Panc1 (cell line): Measurements from ENCODE around the gene KRTAP10-4. TPM values are rescaled to one million over a fixed set of nuclear protein-coding genes. Genes with fewer than 3 reads are reported as not detected.
"Not testable (repeated sequence)": the region's sequence is repeated elsewhere in the genome, so short reads cannot be mapped to it uniquely, and the experiment has no call there.

Experiments used
- ATAC-seq: fragments of 200-7000 bp; cut with Tn5 transposase; 2 replicates; pipeline ENCODE4 v1.9.1; 2020; ENCODE audit warnings: mild to moderate bottlenecking, moderate library complexity
- BruUV-seq: library from RNA; stranded (reverse); fragments of 400-500 nt; replicated peaks from 2 replicates; lab custom pipeline; 2021; lab: Mats Ljungman, UMichigan
- CTCF ChIA-PET: fragments of 300-600 bp; sonication (Branson Sonifier 250); formaldehyde crosslinking; loops from one replicate; lab custom pipeline; 2022; ENCODE audit warnings: antibody characterized with exemption; lab: Charles Lee
- POLR2A ChIA-PET: fragments of 300-600 bp; sonication (Branson Sonifier 250); formaldehyde crosslinking; loops from one replicate; lab custom pipeline; 2022; ENCODE audit warnings: antibody characterized with exemption; lab: Charles Lee
- DNase-seq: peaks from one replicate; pipeline ENCODE4 v3.0.0-alpha.2; 2010; ENCODE audit warnings: low read depth, low spot score
- H3K27ac ChIP-seq: 2 replicates; pipeline ENCODE4 v1.5.1; 2011; ENCODE audit warnings: mild to moderate bottlenecking, low read length, inconsistent platforms
- H3K27me3 ChIP-seq: fragments of 200-500 bp; sonication (Bioruptor generic); 2 replicates; pipeline ENCODE4 v1.6.0; 2014; ENCODE audit warnings: low read length, inconsistent platforms; ENCODE audit not compliant: control insufficient read depth, insufficient read depth
- H3K36me3 ChIP-seq: fragments of 200-500 bp; sonication (Bioruptor generic); 2 replicates; pipeline ENCODE4 v1.5.1; 2014; ENCODE audit warnings: inconsistent platforms, mild to moderate bottlenecking, low read length, moderate library complexity; ENCODE audit not compliant: control insufficient read depth, insufficient read depth
- H3K4me1 ChIP-seq: 2 replicates; pipeline ENCODE4 v1.5.1; 2011; ENCODE audit warnings: inconsistent platforms, mild to moderate bottlenecking, low read length, moderate library complexity; ENCODE audit not compliant: control insufficient read depth, insufficient read depth
- H3K4me3 ChIP-seq, 2 experiments: 2 replicates each; pipeline ENCODE4 v1.5.1; 2011 to 2012; ENCODE audit warnings: low read depth in 2 of 2, low read length in 2 of 2, mild to moderate bottlenecking in 2 of 2, inconsistent platforms in 1 of 2, moderate library complexity in 1 of 2
- H3K9me3 ChIP-seq: fragments of 200-500 bp; sonication (Bioruptor generic); 2 replicates; pipeline ENCODE4 v1.5.1; 2014; ENCODE audit warnings: low read depth, mild to moderate bottlenecking, inconsistent platforms, low read length, moderate library complexity; ENCODE audit not compliant: control insufficient read depth, insufficient read depth
- POLR2AphosphoS5 ChIP-seq: IDR thresholded peaks from 2 replicates; pipeline ENCODE4 v1.6.1; 2012; ENCODE audit warnings: mild to moderate bottlenecking, low read depth, low read length, moderate library complexity
- SIN3A ChIP-seq: IDR thresholded peaks from 2 replicates; pipeline ENCODE4 v1.6.1; 2012; ENCODE audit warnings: low read depth, mild to moderate bottlenecking, low read length, moderate library complexity, borderline replicate concordance; ENCODE audit not compliant: insufficient read depth
- TCF7L2 ChIP-seq: IDR thresholded peaks from 2 replicates; pipeline ENCODE4 v1.6.1; 2011; ENCODE audit warnings: mild to moderate bottlenecking, low read depth, low read length, inconsistent platforms
- in situ Hi-C: cut with HindIII; loops from 2 replicates; pipeline ENCODE4 v1.10.0; 2016; ENCODE audit warnings: low sequenced_read_pairs, low pct_unique_long_range_greater_than_20kb
- intact Hi-C: fragments of 100-400 bp; cut with micrococcal nuclease; formaldehyde crosslinking; loops from one replicate; pipeline ENCODE4 v1.10.0; 2022; ENCODE audit not compliant: unreplicated experiment
- total RNA-seq: library from RNA; stranded (reverse); gene quantifications from one replicate; pipeline ENCODE4 v1.2.1, GENCODE V29; 2021; ENCODE audit not compliant: unreplicated experiment
- TF ChIP-seq, protein P1 (sequence below): fragments of 450-650 bp; IDR thresholded peaks from 2 replicates; pipeline ENCODE4 v1.5.1; 2017; ENCODE audit warnings: mild to moderate bottlenecking
- TF ChIP-seq, protein P2 (sequence below), 2 experiments: IDR thresholded peaks; 2 replicates each; pipeline ENCODE4 v1.6.1; 2011 to 2012; ENCODE audit warnings: low read depth in 2 of 2, control low read depth in 1 of 2, low read length in 1 of 2, mild to moderate bottlenecking in 1 of 2, moderate library complexity in 1 of 2; ENCODE audit not compliant: insufficient read depth in 1 of 2

KRTAP10-4 gene
- total RNA-seq, 1 experiment from 2014 or later: not detected

GRCh38 chr21:44590311-44590721, 16.8 kb downstream of the KRTAP10-4 start:
- no TSS peak for BruUV-seq
- Histone ChIP-seq H3K27ac (no peak overlapping the region), H3K9me3 (no peaks in the 10 kb centered on the region), H3K4me1 (no peaks in the 10 kb centered on the region), H3K27me3 (no peaks in the 10 kb centered on the region), H3K4me3 (no peak overlapping the region), H3K36me3 (no peaks in the 10 kb centered on the region)
- TF ChIP-seq, protein P1, sequence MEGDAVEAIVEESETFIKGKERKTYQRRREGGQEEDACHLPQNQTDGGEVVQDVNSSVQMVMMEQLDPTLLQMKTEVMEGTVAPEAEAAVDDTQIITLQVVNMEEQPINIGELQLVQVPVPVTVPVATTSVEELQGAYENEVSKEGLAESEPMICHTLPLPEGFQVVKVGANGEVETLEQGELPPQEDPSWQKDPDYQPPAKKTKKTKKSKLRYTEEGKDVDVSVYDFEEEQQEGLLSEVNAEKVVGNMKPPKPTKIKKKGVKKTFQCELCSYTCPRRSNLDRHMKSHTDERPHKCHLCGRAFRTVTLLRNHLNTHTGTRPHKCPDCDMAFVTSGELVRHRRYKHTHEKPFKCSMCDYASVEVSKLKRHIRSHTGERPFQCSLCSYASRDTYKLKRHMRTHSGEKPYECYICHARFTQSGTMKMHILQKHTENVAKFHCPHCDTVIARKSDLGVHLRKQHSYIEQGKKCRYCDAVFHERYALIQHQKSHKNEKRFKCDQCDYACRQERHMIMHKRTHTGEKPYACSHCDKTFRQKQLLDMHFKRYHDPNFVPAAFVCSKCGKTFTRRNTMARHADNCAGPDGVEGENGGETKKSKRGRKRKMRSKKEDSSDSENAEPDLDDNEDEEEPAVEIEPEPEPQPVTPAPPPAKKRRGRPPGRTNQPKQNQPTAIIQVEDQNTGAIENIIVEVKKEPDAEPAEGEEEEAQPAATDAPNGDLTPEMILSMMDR: no peak
- TF ChIP-seq TCF7L2 (no peak), SIN3A (no peak), POLR2AphosphoS5 (no peak)
- TF ChIP-seq, protein P2, sequence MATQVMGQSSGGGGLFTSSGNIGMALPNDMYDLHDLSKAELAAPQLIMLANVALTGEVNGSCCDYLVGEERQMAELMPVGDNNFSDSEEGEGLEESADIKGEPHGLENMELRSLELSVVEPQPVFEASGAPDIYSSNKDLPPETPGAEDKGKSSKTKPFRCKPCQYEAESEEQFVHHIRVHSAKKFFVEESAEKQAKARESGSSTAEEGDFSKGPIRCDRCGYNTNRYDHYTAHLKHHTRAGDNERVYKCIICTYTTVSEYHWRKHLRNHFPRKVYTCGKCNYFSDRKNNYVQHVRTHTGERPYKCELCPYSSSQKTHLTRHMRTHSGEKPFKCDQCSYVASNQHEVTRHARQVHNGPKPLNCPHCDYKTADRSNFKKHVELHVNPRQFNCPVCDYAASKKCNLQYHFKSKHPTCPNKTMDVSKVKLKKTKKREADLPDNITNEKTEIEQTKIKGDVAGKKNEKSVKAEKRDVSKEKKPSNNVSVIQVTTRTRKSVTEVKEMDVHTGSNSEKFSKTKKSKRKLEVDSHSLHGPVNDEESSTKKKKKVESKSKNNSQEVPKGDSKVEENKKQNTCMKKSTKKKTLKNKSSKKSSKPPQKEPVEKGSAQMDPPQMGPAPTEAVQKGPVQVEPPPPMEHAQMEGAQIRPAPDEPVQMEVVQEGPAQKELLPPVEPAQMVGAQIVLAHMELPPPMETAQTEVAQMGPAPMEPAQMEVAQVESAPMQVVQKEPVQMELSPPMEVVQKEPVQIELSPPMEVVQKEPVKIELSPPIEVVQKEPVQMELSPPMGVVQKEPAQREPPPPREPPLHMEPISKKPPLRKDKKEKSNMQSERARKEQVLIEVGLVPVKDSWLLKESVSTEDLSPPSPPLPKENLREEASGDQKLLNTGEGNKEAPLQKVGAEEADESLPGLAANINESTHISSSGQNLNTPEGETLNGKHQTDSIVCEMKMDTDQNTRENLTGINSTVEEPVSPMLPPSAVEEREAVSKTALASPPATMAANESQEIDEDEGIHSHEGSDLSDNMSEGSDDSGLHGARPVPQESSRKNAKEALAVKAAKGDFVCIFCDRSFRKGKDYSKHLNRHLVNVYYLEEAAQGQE (IDR thresholded peaks at IDR 0.05; ENCODE audit: insufficient read depth in 1 of 2, low read depth in 2 of 2, low read length in 1 of 2): no peak
- DNase-seq: no peak
- intact Hi-C loops: no loop called here
- ChIA-PET POLR2A (no interaction called here), CTCF (no interaction called here)
- in situ Hi-C loops: no loop called here
- no peak for ATAC-seq

GRCh38 chr21:44590897-44591800, 17.6 kb downstream of the KRTAP10-4 start:
- DNase-seq, POLR2A ChIA-PET, H3K9me3 ChIP-seq, CTCF ChIA-PET, H3K27me3 ChIP-seq, H3K27ac ChIP-seq, BruUV-seq, H3K4me3 ChIP-seq, intact Hi-C loops, H3K36me3 ChIP-seq, in situ Hi-C loops, H3K4me1 ChIP-seq: not testable (repeated sequence)
- ATAC-seq: peak; percentile 57; the same call in 1 of the 2 replicates

DNA sequence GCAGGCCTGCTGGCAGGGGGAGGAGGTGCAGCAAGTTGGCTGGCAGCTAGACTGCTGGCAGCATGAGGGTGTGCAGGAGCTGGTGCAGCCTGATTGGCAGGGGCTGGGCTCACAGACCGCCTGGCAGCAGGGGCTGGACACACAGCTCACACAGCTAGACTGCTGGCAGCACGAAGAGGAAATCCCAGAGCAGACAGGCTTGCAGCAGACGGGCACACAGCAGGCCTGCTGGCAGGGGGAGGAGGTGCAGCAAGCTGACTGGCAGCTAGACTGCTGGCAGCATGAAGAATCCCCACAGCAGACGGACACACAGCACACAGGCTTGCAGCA, 18.2 kb downstream of the KRTAP10-4 start:
- in situ Hi-C loops, BruUV-seq, H3K27ac ChIP-seq, H3K4me3 ChIP-seq, H3K9me3 ChIP-seq, POLR2A ChIA-PET, ATAC-seq, DNase-seq, H3K27me3 ChIP-seq, H3K4me1 ChIP-seq, H3K36me3 ChIP-seq, CTCF ChIA-PET, intact Hi-C loops: not testable (repeated sequence)
